ENCODE results near the gene PARN.

GRCh38 chr16:14464796-14465195 is 165.3 kb downstream of the PARN start:
- TF ChIP-seq EZH2 (IDR thresholded peaks at IDR 0.05; ENCODE audit: low read length, missing control alignments): no peak
- TF ChIP-seq CTCF (conservative IDR thresholded peaks at IDR 0.05 in 1 of 2, IDR thresholded peaks at IDR 0.05 in 1 of 2; ENCODE audit: low read depth in 1 of 2, low read length in 2 of 2): no peak
